SHP77 treated with DMSO at 0.1 percent for 48 hours (cell line): ENCODE measurements around the gene HABP4.

ENCODE experiments used
- DNase-seq: peaks from one replicate; lab custom pipeline; 2025; lab: John Stamatoyannopoulos, UW

The HABP4 gene

GRCh38 chr9:96449845-96450612 lies at the start of gene HABP4:
Gene HABP4, plus strand, starts transcription at chr9:96450169. Its CDS starts 111 bp downstream, at chr9:96450280.
- peak; percentile 63 for DNase-seq

DNA sequence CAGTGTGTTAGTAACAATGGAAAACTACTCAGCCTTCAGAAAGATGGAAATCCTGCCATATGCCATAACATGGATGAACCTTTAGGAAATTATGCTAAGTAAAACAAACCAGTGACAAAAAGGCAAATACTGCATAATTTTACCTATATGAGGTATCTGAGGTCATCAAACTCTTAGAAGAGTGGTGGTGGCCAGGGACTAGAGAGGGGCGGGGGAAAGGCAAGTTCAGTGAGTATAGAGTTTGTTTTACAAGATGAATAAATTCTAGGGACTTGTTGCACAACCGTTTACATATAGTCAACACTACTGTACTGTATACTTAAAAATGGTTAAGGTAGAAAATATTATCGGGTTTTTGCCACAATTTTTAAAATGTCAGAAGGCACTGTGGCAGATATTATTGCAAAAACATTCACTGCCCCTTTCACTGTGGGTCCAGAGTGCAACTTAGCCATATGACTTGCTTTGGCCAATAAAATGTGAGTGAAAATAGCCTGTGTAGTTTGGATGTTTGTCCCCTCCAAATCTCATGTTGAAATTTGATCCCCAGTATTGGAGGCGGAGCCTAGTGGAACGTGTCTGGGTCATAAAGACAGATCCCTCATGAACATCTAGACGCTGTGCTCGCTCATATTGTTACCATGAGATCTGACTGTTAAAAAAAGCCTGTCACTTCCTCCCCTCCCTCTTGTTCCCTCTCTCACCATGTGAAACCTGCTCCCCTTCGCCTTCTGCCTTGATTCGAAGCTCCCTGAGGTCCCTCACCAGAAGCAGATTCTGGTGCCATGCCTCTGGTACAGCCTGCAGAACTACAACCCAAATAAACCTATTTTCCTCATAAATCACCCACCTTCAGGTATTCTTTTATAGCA lies 41.3 kb upstream of the HABP4 start:
- no peak for DNase-seq

DNA sequence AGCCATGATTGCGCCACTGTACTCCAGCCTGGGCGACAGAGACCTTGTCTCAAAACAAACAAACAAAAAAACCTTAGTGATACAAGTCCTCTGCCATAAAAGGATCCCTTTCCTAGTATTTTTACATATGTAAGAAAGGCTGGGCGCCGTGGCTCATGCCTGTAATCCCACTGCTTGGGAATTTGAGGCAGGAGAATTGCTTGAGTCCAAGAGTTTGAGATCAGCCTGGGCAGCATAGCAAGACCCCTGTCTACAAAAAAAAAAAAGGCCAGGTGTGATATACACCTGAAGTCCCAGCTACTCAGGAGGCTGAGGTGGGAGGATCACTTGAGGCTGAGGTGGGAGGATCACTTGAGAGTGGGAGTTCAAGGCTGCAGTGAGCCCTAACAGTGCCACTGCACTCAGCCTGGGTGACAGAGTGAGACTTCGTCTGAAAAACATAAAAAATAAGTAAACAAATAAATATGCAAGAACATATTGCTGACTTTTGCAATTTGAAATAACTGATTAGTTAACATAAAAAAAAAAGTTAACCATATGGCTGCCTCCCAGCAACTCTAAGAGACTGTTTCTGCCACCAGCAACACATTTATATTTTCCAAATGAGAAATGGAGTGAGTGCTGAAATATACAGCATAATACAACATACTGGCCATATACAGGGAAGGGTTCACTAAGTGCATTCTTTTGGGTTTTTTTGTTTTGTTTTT lies 38.7 kb upstream of the HABP4 start:
- DNase-seq, result no peak

- DNase-seq, result no peak
Measured at GRCh38 chr9:96412174-96412913, 37.6 kb upstream of the HABP4 start.

- DNase-seq, result no peak
Measured at GRCh38 chr9:96413302-96414221, 36.4 kb upstream of the HABP4 start.

DNA sequence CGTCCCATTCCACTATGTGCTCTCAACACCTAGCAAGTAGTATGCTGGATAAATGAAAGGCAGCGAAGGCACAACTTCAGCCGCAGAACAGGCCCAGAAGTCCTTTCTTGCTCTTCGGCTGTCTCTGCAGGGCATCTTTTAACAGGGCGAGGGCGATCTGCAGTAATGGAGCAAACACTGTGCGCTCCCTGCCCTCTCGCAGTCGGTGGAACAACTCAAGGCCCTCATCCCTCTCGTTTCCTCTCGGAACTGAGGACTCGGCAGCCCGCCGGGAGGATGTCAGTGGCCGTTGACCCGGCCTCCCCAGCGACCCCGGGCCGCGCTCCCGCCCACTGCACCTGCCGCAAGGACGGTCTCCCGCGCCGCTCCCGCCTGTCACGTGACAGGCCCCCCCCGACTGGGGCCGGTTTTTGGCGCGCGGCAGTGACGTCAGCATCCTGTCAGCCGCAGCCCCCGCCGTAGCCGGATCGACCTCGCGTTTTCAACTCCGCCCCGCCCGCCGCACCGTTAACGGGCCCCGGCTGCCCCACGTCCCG lies 32.9 kb upstream of the HABP4 start:
- peak; percentile 79 for DNase-seq

DNA sequence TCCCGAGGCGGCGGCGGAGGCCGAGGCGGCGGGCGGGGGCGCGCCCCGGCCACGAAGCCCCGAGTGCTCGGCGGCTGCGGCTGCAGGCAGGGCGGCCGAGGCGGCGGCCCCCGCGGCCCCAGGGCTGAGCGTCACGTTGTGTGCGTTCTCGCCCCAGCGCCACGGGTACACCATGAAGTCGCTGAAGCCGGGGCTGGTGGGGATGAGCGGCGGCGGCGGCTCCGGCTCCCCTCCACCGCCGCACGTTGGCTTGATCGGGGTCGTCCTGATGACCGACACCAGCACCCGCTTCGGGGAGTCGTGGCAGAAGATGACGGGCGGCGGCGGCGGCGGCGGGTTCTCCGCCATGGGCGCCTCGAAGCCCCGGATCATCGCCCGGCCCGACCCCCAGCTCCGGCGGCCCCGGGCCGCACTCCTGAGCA lies 32.3 kb upstream of the HABP4 start:
- DNase-seq, result no peak

GRCh38 chr9:96418083-96418919 lies 31.7 kb upstream of the HABP4 start, which contains the start of gene ZNF367:
Gene ZNF367, minus strand, starts transcription at chr9:96418370. Its CDS starts 338 bp downstream, at chr9:96418032.
- peak; percentile 90 for DNase-seq

DNA sequence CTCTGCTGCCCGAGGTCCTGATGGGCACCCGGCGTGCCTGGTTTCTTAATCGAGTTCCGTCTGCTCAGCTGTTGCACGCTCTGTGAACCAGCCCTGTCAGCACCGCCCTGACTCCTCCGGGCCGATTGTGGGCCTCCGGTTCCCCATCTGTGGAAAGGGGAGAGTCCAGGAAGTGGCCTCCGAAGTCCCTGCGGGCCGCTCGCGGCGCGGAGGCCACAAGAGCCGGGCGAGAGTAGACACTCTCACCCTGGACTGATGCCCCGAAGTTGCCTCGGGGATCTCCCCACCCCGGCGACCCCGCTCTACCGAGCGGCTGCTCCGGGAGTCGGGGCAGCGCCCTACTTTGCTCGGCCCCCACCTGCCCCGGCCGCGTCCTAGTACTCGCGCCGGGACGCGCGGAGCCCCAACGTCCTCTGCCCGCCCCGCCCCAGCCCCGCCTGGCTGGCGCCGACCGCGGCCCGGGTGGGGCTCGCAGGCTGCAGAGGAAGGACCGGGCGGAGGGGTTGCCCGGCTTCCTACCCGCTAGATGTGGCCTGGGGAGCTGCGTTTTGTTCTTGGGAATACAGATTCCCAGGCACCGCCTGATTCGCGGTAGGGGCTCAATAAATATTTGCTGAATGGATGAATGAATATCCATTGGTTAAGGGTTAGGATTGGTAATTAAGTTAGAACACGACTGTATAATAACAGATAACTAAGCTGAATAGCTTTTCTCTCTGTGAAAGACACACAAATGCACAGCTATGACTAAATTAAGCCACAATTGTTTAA lies 30.9 kb upstream of the HABP4 start:
- peak; percentile 78 for DNase-seq

- DNase-seq, result no peak
Measured at GRCh38 chr9:96419691-96419969, 30.3 kb upstream of the HABP4 start.

DNA sequence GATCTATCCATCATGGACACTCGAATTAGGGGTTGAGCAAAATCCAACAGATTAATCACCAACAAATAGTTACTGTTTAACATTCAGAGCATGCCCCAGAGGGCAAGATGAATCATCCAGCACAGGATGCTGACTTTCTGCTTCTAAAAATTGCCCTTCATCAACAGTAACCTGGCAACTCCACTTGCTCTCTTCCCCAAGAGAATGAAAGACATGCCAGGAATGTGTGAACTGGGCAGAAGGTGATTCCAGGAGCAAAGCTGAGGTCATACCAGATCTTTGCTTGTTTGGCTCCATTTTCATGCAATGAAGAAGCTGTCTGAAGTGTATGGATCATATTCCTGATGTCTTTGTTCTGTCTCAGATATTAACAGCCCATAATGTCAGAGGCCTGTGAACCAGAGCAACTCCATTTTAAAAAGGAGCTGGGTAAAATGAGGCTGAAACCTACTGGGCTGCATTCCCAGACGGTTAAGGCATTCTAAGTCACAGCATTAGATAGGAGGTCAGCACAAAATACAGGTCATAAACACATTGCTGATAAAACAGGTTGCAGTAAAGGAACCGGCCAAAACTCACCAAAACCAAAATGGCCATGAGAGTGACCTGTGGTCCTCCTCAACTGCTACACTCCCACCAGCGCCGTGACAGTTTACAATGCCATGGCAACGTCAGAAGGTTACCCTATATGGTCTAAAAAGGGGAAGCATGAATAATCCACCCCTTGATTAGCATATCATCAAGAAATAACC lies 29.3 kb upstream of the HABP4 start:
- DNase-seq, result peak; percentile 16

DNA sequence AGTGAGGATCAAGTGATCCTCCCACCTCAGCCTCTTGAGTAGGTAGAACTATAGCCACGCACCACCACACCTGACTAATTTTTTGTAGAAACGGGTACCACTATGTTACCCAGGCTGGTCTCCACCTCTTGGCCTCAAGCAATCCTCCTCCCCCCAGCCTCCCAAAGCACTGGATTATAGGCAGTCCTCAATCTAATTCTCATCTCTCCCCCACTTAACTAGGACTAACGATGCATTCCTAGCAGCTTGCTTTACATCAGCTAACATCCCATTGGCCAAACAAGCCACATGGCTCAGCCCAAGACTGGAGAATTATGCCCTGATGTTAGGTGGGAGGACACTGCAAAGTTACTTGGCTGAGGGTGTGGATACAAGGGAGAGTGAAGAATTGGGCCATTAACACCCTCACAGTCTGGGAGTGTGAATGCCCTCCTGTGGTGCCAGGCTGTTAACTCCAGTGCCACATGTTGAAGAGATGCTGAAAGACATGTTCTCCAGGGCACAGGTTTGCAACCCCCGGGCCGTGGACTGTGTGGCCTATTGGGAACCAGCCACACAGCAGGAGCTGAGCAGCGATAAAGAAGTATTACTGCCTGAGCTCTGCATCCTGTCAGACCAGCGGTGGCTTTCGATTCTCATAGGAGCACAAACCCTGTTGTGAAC lies 26.5 kb upstream of the HABP4 start:
- no peak for DNase-seq

DNA sequence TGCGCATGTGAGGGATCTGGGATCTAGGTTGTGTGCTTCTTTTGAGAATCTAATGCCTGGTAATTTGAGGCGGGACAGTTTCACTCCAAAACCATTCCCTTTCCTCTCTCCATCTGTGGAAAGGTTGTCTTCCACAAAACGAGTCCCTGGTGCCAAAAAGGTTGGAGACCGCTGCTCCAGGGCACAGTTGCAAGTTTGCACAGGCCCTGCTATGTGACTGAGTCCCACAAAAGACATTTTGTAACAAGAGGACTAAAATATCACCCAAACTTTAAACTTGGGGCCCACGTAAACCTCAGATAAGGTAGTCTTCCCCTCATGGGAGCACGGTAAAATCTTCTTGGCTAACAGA lies 26.0 kb upstream of the HABP4 start:
- DNase-seq, result no peak

DNA sequence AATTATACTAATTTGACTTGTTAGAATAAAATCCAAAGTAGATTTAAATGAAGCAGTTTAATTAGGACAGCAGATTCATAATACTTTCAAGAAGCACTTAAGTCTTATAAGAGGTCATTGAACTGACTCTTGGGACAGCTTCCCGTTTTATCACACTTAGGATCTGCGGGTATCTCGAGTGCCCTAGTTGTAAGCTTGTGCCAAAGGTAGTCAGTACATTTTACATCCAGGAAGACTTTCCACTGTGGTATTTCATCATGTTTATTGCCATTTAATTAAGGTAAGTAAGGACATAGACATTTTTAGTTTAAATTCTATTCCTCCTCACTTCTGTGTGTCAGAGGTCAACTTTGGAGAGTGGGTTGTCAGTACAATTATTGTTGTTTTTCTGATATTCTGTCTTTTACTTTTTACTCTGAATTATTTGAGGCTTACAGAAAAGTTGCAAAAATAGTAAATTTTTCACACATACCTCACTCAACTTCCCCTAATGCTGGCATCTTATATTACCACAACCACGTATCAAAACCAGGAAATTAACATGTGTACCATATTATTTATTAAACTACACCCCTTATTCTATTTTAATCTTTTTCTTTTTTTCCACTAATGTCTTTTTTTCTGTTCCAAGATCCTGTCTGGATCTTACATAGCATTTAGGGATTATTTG lies 24.3 kb upstream of the HABP4 start:
- no peak for DNase-seq

DNA sequence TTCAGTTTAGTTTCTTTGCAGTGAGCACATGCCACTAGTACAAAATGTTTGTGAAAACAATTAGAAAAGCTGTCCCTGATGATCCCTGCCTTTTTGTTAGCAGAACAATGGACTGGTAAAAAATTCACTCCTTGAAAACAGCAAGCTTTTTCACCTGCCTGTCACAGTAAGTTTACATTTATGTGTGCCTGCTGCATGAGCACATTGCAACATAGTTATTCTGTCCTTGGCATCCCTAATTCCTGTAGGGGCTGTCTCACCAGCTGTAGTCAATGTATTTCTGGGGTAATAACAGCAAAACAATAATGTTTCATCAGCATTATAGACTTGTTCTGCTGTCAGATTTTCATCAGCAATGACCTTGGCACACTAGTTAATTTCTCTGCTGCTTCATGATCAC lies 20.2 kb upstream of the HABP4 start:
- DNase-seq, result no peak

GRCh38 chr9:96430377-96430776 lies 19.6 kb upstream of the HABP4 start:
- no peak for DNase-seq

DNA sequence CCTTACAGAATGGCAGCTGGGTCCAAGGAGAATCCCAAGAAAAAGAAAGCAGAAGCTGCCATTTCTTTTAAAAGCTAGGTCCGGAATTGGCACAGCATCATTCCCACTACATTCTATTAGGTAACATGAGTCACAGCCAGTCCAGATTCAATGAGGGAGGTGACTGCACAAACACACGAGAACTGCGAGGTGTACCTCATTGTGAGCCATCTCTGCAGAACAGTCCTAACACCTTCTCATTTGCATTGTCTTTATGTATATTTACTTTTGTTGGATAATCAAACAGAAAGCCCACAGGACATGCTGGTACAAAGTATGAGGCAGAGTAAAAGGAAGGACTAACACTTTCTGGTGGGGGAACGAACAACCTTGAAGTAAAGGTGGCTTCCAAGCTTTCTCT lies 14.6 kb upstream of the HABP4 start:
- DNase-seq, result no peak
